Measurements from ENCODE around the gene TRAPPC3L. TPM values are rescaled to one million over a fixed set of nuclear protein-coding genes. Genes with fewer than 3 reads are reported as not detected.

Gene TRAPPC3L
- total RNA-seq, 1 donor from 2014 or later: not detected

GRCh38 chr6:116561377-116562018 lies 16.0 kb upstream of the TRAPPC3L start:
- no peaks in the 10 kb centered on the region for H3K9me3 Mint-ChIP-seq (ENCODE audit: low read depth)
- H3K27ac Mint-ChIP-seq (ENCODE audit: unreplicated experiment): no peak overlapping the region
- TF ChIP-seq, protein P1, sequence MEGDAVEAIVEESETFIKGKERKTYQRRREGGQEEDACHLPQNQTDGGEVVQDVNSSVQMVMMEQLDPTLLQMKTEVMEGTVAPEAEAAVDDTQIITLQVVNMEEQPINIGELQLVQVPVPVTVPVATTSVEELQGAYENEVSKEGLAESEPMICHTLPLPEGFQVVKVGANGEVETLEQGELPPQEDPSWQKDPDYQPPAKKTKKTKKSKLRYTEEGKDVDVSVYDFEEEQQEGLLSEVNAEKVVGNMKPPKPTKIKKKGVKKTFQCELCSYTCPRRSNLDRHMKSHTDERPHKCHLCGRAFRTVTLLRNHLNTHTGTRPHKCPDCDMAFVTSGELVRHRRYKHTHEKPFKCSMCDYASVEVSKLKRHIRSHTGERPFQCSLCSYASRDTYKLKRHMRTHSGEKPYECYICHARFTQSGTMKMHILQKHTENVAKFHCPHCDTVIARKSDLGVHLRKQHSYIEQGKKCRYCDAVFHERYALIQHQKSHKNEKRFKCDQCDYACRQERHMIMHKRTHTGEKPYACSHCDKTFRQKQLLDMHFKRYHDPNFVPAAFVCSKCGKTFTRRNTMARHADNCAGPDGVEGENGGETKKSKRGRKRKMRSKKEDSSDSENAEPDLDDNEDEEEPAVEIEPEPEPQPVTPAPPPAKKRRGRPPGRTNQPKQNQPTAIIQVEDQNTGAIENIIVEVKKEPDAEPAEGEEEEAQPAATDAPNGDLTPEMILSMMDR (IDR thresholded peaks at IDR 0.05): peak; percentile 93
- peaks cover 13% of the 10 kb centered on the region for H3K4me1 Mint-ChIP-seq (ENCODE audit: low read depth)
- H3K4me3 Mint-ChIP-seq (ENCODE audit: unreplicated experiment): no peak overlapping the region
- no peak for DNase-seq (ENCODE audit: low spot score)
- no peaks in the 10 kb centered on the region for H3K27me3 Mint-ChIP-seq (ENCODE audit: low read depth)
- no peaks in the 10 kb centered on the region for H3K36me3 Mint-ChIP-seq (ENCODE audit: low read depth)

GRCh38 chr6:116560130-116560529 lies 14.6 kb upstream of the TRAPPC3L start:
- Mint-ChIP-seq H3K27ac (ENCODE audit: unreplicated experiment) (no peak overlapping the region), H3K27me3 (ENCODE audit: low read depth) (no peaks in the 10 kb centered on the region), H3K4me3 (ENCODE audit: unreplicated experiment) (no peak overlapping the region), H3K4me1 (ENCODE audit: low read depth) (peaks cover 15% of the 10 kb centered on the region), H3K9me3 (ENCODE audit: low read depth) (no peaks in the 10 kb centered on the region), H3K36me3 (ENCODE audit: low read depth) (no peaks in the 10 kb centered on the region)
- TF ChIP-seq, protein P1 (IDR thresholded peaks at IDR 0.05): no peak
- DNase-seq (ENCODE audit: low spot score): no peak

DNA sequence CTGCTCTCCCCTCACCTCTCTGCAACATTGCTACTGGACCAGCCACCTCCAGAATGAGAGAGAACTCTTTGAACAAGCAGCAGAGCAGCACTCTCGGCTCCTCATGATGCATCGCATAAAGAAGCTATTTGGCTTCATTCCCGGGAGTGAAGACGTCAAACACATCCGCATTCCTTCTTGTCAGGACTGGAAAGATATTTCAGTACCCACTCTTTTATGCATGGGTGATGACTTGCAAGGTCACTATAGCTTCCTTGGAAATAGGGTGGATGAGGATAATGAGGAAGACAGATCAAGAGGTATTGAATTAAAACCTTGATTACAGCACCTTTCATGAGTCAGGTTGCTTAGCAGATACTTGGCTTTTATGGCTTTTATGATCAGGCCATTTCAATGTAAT lies 12.4 kb upstream of the TRAPPC3L start:
- peak overlapping the region; percentile 84 for H3K27ac Mint-ChIP-seq (ENCODE audit: unreplicated experiment)

DNA sequence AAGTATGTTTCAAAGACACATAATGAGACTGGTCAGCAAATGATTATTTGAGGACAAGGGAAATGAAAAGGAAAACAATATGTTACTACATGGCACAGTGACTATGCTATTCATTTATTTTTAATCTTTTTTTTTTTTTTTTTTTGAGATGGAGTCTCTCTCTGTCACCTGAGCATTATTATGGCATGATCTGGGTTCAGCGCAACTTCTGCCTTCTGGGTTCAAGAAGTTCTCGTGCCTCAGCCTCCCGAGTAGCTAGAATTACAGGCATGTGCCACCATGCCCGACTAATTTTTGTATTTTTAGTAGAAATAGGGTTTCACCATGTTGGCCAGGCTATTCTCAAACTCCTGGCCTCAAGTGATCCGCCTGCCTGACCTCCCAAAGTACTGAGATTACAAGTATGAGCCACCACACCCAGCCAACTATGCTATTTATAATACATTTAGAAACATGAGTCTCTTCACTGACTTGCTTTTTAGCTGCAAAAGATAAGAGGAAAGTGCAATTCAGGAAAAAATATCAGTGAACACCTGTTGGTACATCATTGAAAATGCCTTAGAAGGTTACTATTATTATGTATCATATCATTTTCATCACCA lies 11.4 kb upstream of the TRAPPC3L start:
- Mint-ChIP-seq H3K27me3 (ENCODE audit: low read depth) (peaks cover 3% of the 10 kb centered on the region), H3K9me3 (ENCODE audit: low read depth) (no peaks in the 10 kb centered on the region), H3K36me3 (ENCODE audit: low read depth) (no peaks in the 10 kb centered on the region), H3K4me1 (ENCODE audit: low read depth) (peaks cover 15% of the 10 kb centered on the region), H3K4me3 (ENCODE audit: unreplicated experiment) (no peak overlapping the region), H3K27ac (ENCODE audit: unreplicated experiment) (no peak overlapping the region)
- DNase-seq (ENCODE audit: low spot score): no peak
- TF ChIP-seq, protein P1 (IDR thresholded peaks at IDR 0.05): no peak

More for the DNA sequence above, 12.4 kb upstream of the TRAPPC3L start:
- no peak for DNase-seq (ENCODE audit: low spot score)
- H3K36me3 Mint-ChIP-seq (ENCODE audit: low read depth): no peaks in the 10 kb centered on the region
- H3K4me3 Mint-ChIP-seq (ENCODE audit: unreplicated experiment): no peak overlapping the region
- H3K27me3 Mint-ChIP-seq (ENCODE audit: low read depth): peaks cover 3% of the 10 kb centered on the region
- no peaks in the 10 kb centered on the region for H3K9me3 Mint-ChIP-seq (ENCODE audit: low read depth)
- peaks cover 15% of the 10 kb centered on the region for H3K4me1 Mint-ChIP-seq (ENCODE audit: low read depth)
- TF ChIP-seq, protein P1 (IDR thresholded peaks at IDR 0.05): no peak

- no peaks in the 10 kb centered on the region for H3K36me3 Mint-ChIP-seq (ENCODE audit: low read depth)
- DNase-seq (ENCODE audit: low spot score): no peak
Observed at GRCh38 chr6:116556065-116556464, 10.6 kb upstream of the TRAPPC3L start.

More at GRCh38 chr6:116556065-116556464, 10.6 kb upstream of the TRAPPC3L start:
- Mint-ChIP-seq H3K27ac (ENCODE audit: unreplicated experiment) (no peak overlapping the region), H3K9me3 (ENCODE audit: low read depth) (no peaks in the 10 kb centered on the region), H3K4me3 (ENCODE audit: unreplicated experiment) (no peak overlapping the region), H3K27me3 (ENCODE audit: low read depth) (peaks cover 3% of the 10 kb centered on the region), H3K4me1 (ENCODE audit: low read depth) (peaks cover 12% of the 10 kb centered on the region)
- TF ChIP-seq, protein P1 (IDR thresholded peaks at IDR 0.05): no peak

All from chondrocyte (in vitro differentiated cells).